ENCODE results near the gene GTF2F1.
"Not testable (repeated sequence)": the region's sequence is repeated elsewhere in the genome, so short reads cannot be mapped to it uniquely, and the experiment has no call there.

Gene GTF2F1

GRCh38 chr19:6417713-6418561 is 25.0 kb upstream of the GTF2F1 start:
- DNase-seq = no peak

GRCh38 chr19:6416658-6417405 is 23.9 kb upstream of the GTF2F1 start:
- DNase-seq = no peak

GRCh38 chr19:6415591-6416190 is 22.7 kb upstream of the GTF2F1 start:
- no peak for DNase-seq

GRCh38 chr19:6414793-6415590 is 22.0 kb upstream of the GTF2F1 start:
- no peak for DNase-seq

- DNase-seq = no peak
These were observed 21.0 kb upstream of the GTF2F1 start for GRCh38 chr19:6413721-6414643.

GRCh38 chr19:6413291-6413690 is 20.3 kb upstream of the GTF2F1 start:
- no peak for DNase-seq

GRCh38 chr19:6412447-6413091 is 19.6 kb upstream of the GTF2F1 start:
- DNase-seq = no peak

- no peak for DNase-seq
These were observed 19.1 kb upstream of the GTF2F1 start for GRCh38 chr19:6412061-6412446.

- DNase-seq = no peak
These were observed 16.4 kb upstream of the GTF2F1 start for GRCh38 chr19:6409346-6409745.

- no peak for DNase-seq
These were observed 13.4 kb upstream of the GTF2F1 start for GRCh38 chr19:6406401-6406800.

- peak in 1 of 2 experiments; percentile 42 for DNase-seq
These were observed 10.1 kb upstream of the GTF2F1 start for GRCh38 chr19:6402837-6403608.

GRCh38 chr19:6402058-6402457 is 9.1 kb upstream of the GTF2F1 start:
- DNase-seq = no peak

- not testable (repeated sequence) for DNase-seq
These were observed 7.3 kb upstream of the GTF2F1 start for GRCh38 chr19:6400062-6400944.

GRCh38 chr19:6396305-6396704 is 3.3 kb upstream of the GTF2F1 start:
- no peak for DNase-seq

GRCh38 chr19:6394831-6395230 is 1.9 kb upstream of the GTF2F1 start:
- no peak for DNase-seq

- no peak for DNase-seq
These were observed 1.0 kb upstream of the GTF2F1 start for GRCh38 chr19:6393983-6394412.

- no peak for DNase-seq
These were observed 517 bp downstream of the GTF2F1 start for GRCh38 chr19:6392221-6393073.

- DNase-seq = no peak
These were observed 5.6 kb downstream of the GTF2F1 start for GRCh38 chr19:6387372-6387771.

Measured in NCI-H446 (cell line).